T-helper 1 cell (primary cell): ENCODE data around the gene ADAM12.

Experiments used
- DNase-seq, 5 donors: peaks; one replicate each; pipeline ENCODE4 v3.0.0-alpha.2; 2012 to 2020

Gene ADAM12

GRCh38 chr10:126233182-126234148 lies 154.8 kb downstream of the ADAM12 start:
- DNase-seq = no peak

GRCh38 chr10:126230587-126230986 lies 157.7 kb downstream of the ADAM12 start:
- no peak for DNase-seq

GRCh38 chr10:126229686-126230085 lies 158.6 kb downstream of the ADAM12 start:
- DNase-seq = no peak

- no peak for DNase-seq
Measured at GRCh38 chr10:126227762-126228134, 160.5 kb downstream of the ADAM12 start.

GRCh38 chr10:126226988-126227761 lies 161.1 kb downstream of the ADAM12 start:
- DNase-seq = no peak

- no peak for DNase-seq
Measured at GRCh38 chr10:126226205-126226604, 162.1 kb downstream of the ADAM12 start.

GRCh38 chr10:126225672-126226008 lies 162.6 kb downstream of the ADAM12 start:
- DNase-seq = no peak

GRCh38 chr10:126224967-126225671 lies 163.2 kb downstream of the ADAM12 start:
- DNase-seq = no peak

GRCh38 chr10:126223512-126224067 lies 164.7 kb downstream of the ADAM12 start:
- no peak for DNase-seq

GRCh38 chr10:126222736-126223511 lies 165.4 kb downstream of the ADAM12 start:
- DNase-seq = no peak

- no peak for DNase-seq
Measured at GRCh38 chr10:126221874-126222273, 166.4 kb downstream of the ADAM12 start.

GRCh38 chr10:126218778-126219649 lies 169.3 kb downstream of the ADAM12 start:
- no peak for DNase-seq

- DNase-seq = no peak
Measured at GRCh38 chr10:126218174-126218573, 170.1 kb downstream of the ADAM12 start.

GRCh38 chr10:126216632-126216961 lies 171.7 kb downstream of the ADAM12 start:
- DNase-seq = no peak

- DNase-seq = no peak
Measured at GRCh38 chr10:126215746-126216631, 172.3 kb downstream of the ADAM12 start.

GRCh38 chr10:126214679-126215078 lies 173.6 kb downstream of the ADAM12 start:
- DNase-seq = no peak

GRCh38 chr10:126214021-126214420 lies 174.3 kb downstream of the ADAM12 start:
- DNase-seq = no peak

- no peak for DNase-seq
Measured at GRCh38 chr10:126212738-126213137, 175.5 kb downstream of the ADAM12 start.

- no peak for DNase-seq
Measured at GRCh38 chr10:126210051-126210651, 178.1 kb downstream of the ADAM12 start.

GRCh38 chr10:126209451-126209850 lies 178.8 kb downstream of the ADAM12 start:
- DNase-seq = no peak
